ENCODE data around the gene STAT6. TPM values are rescaled to one million over a fixed set of nuclear protein-coding genes. Genes with fewer than 3 reads are reported as not detected.

The STAT6 gene
- total and polyA plus RNA-seq, 5 experiments from 2014 or later = 80.2 to 316 (median 97.1) TPM

DNA sequence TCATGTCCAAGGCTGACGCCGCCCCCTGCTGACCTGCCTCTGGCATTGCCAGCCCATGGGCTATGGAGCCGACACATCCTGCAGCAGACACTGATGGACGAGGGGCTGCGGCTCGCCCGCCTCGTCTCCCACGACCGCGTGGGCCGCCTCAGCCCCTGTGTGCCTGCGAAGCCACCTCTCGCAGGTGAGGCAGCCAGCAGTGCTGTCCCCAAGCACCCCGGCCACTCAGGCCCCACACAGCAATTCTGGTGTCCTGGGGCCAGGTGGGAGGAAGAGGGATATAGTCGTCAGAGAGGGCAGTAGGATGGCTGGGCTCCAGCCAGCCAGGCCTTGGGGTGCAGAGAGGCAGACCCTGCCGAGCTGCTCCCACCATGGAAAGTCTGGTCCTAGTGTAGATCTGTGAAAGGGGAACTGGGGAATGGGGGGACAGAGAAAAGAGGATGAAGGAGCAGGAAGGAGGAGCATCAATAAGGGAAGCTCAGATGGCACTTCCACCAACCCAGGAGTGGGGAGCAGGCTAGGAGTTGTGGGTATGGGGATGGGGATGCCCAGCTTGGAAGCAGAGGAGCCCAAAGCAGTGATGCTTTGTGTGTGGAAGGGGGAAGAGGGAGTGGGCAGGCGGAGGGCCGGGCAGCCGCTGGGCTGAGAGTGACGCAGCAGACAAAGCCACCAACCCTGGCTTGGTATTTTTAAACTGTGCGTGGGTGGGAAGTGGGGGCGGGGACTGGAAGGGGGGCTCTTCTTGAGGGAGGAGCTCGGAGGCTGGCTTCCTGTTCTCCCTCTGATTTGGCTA, 17.6 kb downstream of the STAT6 start:
- peaks cover 0 to 65% (median 5%) of the 10 kb centered on the region in 3 donors for H3K36me3 Mint-ChIP-seq
- peak overlapping the region; percentile 89 to 99 (median 97) for H3K27ac Mint-ChIP-seq
- POLR2A ChIA-PET = interaction anchor here (0.9 to 16.3 kb wide), 7 partner anchors 12 to 41 kb away, joined by 3 to 559 read pairs (median 3); partner anchors contain the start of genes NEMP1 and STAT6
- peak overlapping the region; percentile 46 to 93 (median 84) for H3K4me3 Mint-ChIP-seq
- H3K9me3 Mint-ChIP-seq = no peaks in the 10 kb centered on the region
- peak; percentile 43 to 88 (median 69) for DNase-seq
- H3K4me1 Mint-ChIP-seq = peaks cover 30 to 81% (median 62%) of the 10 kb centered on the region in 4 donors
- no peaks in the 10 kb centered on the region for H3K27me3 Mint-ChIP-seq
- peak; percentile 62 to 73 for ATAC-seq

DNA sequence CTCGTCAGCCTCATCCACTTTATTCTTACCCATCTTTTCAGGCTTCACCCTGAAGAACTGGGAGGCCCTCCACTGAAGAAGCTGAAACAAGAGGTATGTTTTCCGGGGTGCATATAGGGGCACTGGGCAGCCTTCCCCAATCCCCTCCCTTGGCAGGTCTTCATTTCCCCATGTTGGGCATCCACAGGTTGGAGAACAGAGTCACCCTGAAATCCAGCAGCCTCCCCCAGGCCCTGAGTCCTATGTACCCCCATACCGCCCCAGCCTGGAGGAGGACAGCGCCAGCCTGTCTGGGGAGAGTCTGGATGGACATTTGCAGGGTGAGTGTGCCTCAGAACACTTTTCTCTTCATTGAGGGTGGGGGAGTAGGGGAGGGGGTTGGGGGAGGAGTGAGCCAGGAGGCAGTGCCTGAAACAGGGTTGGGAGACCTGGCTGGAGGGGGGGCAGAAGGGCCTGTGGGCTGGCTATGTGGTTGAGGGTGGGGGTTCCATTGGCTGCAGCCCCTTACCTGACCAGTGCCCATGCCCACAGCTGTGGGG, 18.2 kb downstream of the STAT6 start:
- POLR2A ChIA-PET = interaction anchor here (1.3 to 16.3 kb wide), 6 partner anchors 12 to 24 kb away, joined by 3 to 559 read pairs (median 8); partner anchors contain the start of genes NEMP1 and STAT6
- H3K36me3 Mint-ChIP-seq = peaks cover 0 to 58% (median 2%) of the 10 kb centered on the region in 3 donors

GRCh38 chr12:57092529-57092862, 18.7 kb downstream of the STAT6 start:
- Mint-ChIP-seq H3K9me3 (no peaks in the 10 kb centered on the region), H3K36me3 (peaks cover 0 to 53% (median 2%) of the 10 kb centered on the region in 3 donors), H3K4me3 (peak overlapping the region in 9 of 10 donors; percentile 49 to 93 (median 74)), H3K27me3 (no peaks in the 10 kb centered on the region), H3K27ac (peak overlapping the region; percentile 75 to 98 (median 92)), H3K4me1 (peaks cover 35 to 89% (median 62%) of the 10 kb centered on the region in 4 donors)
- POLR2A ChIA-PET = interaction anchor here (1.3 to 16.3 kb wide), 5 partner anchors 13 to 23 kb away, joined by 3 to 559 read pairs (median 7); partner anchors contain the start of genes NEMP1 and STAT6
- DNase-seq = peak in 1 of 10 donors; percentile 62
- no peak for ATAC-seq

More for the DNA sequence above, 18.2 kb downstream of the STAT6 start:
- Mint-ChIP-seq H3K27ac (peak overlapping the region; percentile 75 to 99 (median 97)), H3K9me3 (no peaks in the 10 kb centered on the region), H3K4me3 (peak overlapping the region; percentile 54 to 93 (median 82)), H3K27me3 (no peaks in the 10 kb centered on the region), H3K4me1 (peaks cover 34 to 86% (median 62%) of the 10 kb centered on the region in 4 donors)
- no peak for ATAC-seq
- DNase-seq = peak in 1 of 10 donors; percentile 26

GRCh38 chr12:57091638-57092528, 19.3 kb downstream of the STAT6 start:
- POLR2A ChIA-PET = interaction anchor here (1.3 to 16.3 kb wide), 5 partner anchors 12 to 23 kb away, joined by 3 to 559 read pairs (median 7); partner anchors contain the start of genes NEMP1 and STAT6
- no peaks in the 10 kb centered on the region for H3K9me3 Mint-ChIP-seq
- peak overlapping the region; percentile 75 to 98 (median 92) for H3K27ac Mint-ChIP-seq
- H3K36me3 Mint-ChIP-seq = peaks cover 0 to 47% (median 2%) of the 10 kb centered on the region in 3 donors
- DNase-seq = peak in 1 of 10 donors; percentile 56
- peaks cover 37 to 87% (median 58%) of the 10 kb centered on the region in 4 donors for H3K4me1 Mint-ChIP-seq
- peak overlapping the region in 9 of 10 donors; percentile 24 to 98 (median 68) for H3K4me3 Mint-ChIP-seq
- ATAC-seq = no peak
- no peaks in the 10 kb centered on the region for H3K27me3 Mint-ChIP-seq

DNA sequence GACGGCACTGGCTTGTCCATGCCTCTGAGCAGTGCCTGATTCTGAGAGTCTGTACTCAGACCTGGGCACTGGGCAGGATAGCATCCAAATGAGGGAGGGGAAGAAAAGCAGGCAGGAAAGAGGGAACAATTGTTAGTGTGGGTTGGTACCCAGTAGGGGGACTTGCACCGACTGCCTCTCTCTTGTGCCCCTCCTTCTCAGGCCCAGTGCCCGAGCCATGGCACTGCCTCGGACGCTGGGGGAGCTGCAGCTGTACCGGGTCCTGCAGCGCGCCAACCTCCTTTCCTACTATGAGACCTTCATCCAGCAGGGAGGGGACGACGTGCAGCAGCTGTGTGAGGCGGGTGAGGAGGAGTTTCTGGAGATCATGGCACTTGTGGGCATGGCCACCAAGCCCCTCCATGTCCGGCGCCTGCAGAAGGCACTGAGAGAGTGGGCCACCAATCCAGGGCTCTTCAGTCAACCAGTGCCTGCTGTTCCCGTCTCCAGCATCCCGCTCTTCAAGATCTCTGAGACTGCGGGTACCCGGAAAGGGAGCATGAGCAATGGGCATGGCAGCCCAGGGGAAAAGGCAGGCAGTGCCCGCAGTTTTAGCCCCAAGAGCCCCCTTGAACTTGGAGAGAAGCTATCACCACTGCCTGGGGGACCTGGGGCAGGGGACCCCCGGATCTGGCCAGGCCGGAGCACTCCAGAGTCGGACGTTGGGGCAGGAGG, 20.1 kb downstream of the STAT6 start:
- peaks cover 37 to 88% (median 61%) of the 10 kb centered on the region in 4 donors for H3K4me1 Mint-ChIP-seq
- H3K9me3 Mint-ChIP-seq = no peaks in the 10 kb centered on the region
- POLR2A ChIA-PET = interaction anchor here (1.6 to 16.3 kb wide), 5 partner anchors 12 to 403 kb away, joined by 4 to 559 read pairs (median 8); partner anchors contain the start of genes NEMP1, PTGES3 and STAT6
- ATAC-seq (no peak), DNase-seq (peak in 1 of 10 donors; percentile 63)
- H3K27ac Mint-ChIP-seq = peak overlapping the region; percentile 78 to 95 (median 87)
- H3K27me3 Mint-ChIP-seq = no peaks in the 10 kb centered on the region
- H3K4me3 Mint-ChIP-seq = peak overlapping the region; percentile 88 to 98 (median 94)
- H3K36me3 Mint-ChIP-seq = peaks cover 0 to 39% (median 2%) of the 10 kb centered on the region in 3 donors

GRCh38 chr12:57090490-57090889, 20.7 kb downstream of the STAT6 start:
- peaks cover 0 to 35% (median 2%) of the 10 kb centered on the region in 3 donors for H3K36me3 Mint-ChIP-seq
- peaks cover 39 to 89% (median 65%) of the 10 kb centered on the region in 4 donors for H3K4me1 Mint-ChIP-seq
- peak overlapping the region; percentile 88 to 98 (median 94) for H3K4me3 Mint-ChIP-seq
- H3K9me3 Mint-ChIP-seq = no peaks in the 10 kb centered on the region
- DNase-seq (peak in 1 of 10 donors; percentile 35), ATAC-seq (no peak)
- peak overlapping the region; percentile 78 to 95 (median 86) for H3K27ac Mint-ChIP-seq
- POLR2A ChIA-PET = interaction anchor here (0.6 to 16.3 kb wide), 6 partner anchors 11 to 403 kb away, joined by 3 to 559 read pairs (median 6); partner anchors contain the start of genes NEMP1, PTGES3 and STAT6
- no peaks in the 10 kb centered on the region for H3K27me3 Mint-ChIP-seq

- Mint-ChIP-seq H3K27me3 (no peaks in the 10 kb centered on the region), H3K4me1 (peaks cover 44 to 86% (median 65%) of the 10 kb centered on the region in 4 donors), H3K36me3 (peaks cover 0 to 32% (median 2%) of the 10 kb centered on the region in 3 donors), H3K27ac (peak overlapping the region; percentile 82 to 95 (median 92)), H3K4me3 (peak overlapping the region; percentile 91 to 98 (median 95)), H3K9me3 (no peaks in the 10 kb centered on the region)
- DNase-seq = peak; percentile 22 to 73 (median 44)
- ATAC-seq = no peak
- POLR2A ChIA-PET = interaction anchor here (0.6 to 16.3 kb wide), 9 partner anchors 10 to 402 kb away, joined by 3 to 559 read pairs (median 4); partner anchors contain the start of genes NEMP1, PTGES3 and STAT6
Measured at GRCh38 chr12:57089271-57090245, 21.6 kb downstream of the STAT6 start.

DNA sequence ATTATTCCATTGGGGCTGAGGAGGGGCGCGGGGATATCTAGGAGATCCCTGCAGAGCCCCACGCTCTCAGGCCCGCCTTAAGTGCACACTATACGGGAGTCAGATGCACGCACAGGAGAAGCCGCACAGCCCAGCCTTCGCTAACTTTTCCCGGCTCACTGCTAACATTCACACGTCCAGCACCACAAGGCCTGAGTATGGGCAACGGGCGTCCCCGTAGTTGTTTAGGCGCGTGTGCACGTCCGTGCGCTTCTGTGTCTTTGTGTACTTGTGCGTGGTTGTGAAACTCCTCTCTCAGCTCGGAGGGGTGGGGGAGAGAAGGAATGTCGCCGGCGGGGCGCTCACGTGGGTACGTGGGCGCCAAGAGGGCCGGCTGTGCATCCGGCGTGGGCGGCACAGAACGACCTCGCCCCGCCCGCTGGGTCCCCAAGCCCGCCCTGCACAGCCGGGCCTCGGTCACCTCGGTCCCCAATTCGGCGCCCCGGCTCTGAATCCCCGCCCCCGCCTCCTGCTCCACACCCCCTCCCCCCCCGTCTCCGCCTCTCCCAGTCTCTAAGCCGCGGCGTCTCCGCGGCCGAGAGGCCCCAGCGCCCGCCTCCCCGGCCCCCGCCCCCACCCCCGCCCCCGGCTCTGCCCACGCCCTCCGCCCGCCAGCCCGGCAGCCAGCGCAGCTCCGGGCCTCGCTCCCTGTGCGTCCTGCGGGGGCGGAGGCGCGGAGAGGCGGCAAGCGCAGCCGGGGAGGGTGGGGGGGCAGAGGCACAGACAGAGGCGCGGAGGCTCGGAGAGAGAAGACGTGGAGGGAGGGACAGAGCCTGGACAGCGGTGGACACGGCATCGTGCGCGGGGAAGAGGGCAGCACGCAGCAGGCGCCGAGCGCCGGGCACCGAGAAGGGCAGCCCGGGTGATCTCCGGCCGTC, 22.6 kb downstream of the STAT6 start, which contains the start of gene NAB2:
Gene NAB2 (plus strand): TSS at position 761 of the 917 bp plus-strand sequence. CDS start 158 bp downstream, outside the sequence.
- Mint-ChIP-seq H3K4me3 (peak within 1 kb of the TSS; percentile 91 to 98 (median 96)), H3K27me3 (no peaks in the 10 kb centered on the region), H3K4me1 (peaks cover 43 to 77% (median 58%) of the 10 kb centered on the region in 4 donors), H3K27ac (peak within 1 kb of the TSS; percentile 89 to 99 (median 98)), H3K36me3 (peaks cover 0 to 31% (median 0%) of the 10 kb centered on the region in 3 donors), H3K9me3 (no peaks in the 10 kb centered on the region)
- ATAC-seq = peak; percentile 67 to 70
- DNase-seq = peak; percentile 81 to 97 (median 92)
- POLR2A ChIA-PET = interaction anchor here (0.6 to 16.3 kb wide), 7 partner anchors 9 to 400 kb away, joined by 3 to 559 read pairs (median 8); partner anchors contain the start of genes NEMP1, PTGES3 and STAT6

GRCh38 chr12:57087691-57088353, 23.3 kb downstream of the STAT6 start:
- Mint-ChIP-seq H3K4me1 (peaks cover 38 to 69% (median 53%) of the 10 kb centered on the region in 4 donors), H3K4me3 (peak overlapping the region; percentile 89 to 98 (median 92)), H3K27ac (peak overlapping the region; percentile 89 to 99 (median 98)), H3K9me3 (no peaks in the 10 kb centered on the region), H3K27me3 (no peaks in the 10 kb centered on the region), H3K36me3 (peaks cover 0 to 26% (median 0%) of the 10 kb centered on the region in 3 donors)
- DNase-seq (peak in 9 of 10 donors; percentile 58 to 91 (median 74)), ATAC-seq (peak; percentile 35 to 40)
- POLR2A ChIA-PET = interaction anchor here (0.5 to 16.3 kb wide), 7 partner anchors 8 to 567 kb away, joined by 3 to 559 read pairs (median 4); partner anchors contain the start of genes LRP1, NEMP1 and STAT6
